ENCODE data around the gene PAPOLA.

DNA sequence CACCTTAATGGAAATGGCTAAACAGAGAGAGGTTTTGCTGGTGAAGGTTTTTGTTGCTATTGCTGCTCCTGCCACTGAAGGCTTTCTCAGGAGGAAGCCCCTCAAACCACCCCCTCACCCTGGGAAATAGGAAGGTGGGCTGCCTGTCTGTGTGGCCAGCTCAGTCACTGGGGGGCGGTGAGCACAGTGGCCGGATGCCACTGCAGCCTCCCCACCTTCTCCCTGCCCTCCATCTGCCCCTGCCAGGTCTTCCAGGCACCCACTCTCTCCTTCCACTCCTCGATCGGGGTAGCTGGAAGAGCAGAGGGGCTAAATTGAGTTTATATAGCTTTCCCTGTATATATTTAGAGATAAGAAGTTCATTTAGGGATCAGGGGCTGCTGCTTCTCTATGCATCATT, 80.8 kb downstream of the PAPOLA start:
- TF ChIP-seq, protein P1, sequence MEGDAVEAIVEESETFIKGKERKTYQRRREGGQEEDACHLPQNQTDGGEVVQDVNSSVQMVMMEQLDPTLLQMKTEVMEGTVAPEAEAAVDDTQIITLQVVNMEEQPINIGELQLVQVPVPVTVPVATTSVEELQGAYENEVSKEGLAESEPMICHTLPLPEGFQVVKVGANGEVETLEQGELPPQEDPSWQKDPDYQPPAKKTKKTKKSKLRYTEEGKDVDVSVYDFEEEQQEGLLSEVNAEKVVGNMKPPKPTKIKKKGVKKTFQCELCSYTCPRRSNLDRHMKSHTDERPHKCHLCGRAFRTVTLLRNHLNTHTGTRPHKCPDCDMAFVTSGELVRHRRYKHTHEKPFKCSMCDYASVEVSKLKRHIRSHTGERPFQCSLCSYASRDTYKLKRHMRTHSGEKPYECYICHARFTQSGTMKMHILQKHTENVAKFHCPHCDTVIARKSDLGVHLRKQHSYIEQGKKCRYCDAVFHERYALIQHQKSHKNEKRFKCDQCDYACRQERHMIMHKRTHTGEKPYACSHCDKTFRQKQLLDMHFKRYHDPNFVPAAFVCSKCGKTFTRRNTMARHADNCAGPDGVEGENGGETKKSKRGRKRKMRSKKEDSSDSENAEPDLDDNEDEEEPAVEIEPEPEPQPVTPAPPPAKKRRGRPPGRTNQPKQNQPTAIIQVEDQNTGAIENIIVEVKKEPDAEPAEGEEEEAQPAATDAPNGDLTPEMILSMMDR (IDR thresholded peaks at IDR 0.05; ENCODE audit: insufficient read depth, low read length, poor library complexity, severe bottlenecking): no peak
- no peak for TF ChIP-seq EZH2phosphoT487 (conservative IDR thresholded peaks at IDR 0.05; ENCODE audit: low read length)
